Heart right ventricle (tissue), 16 donors: ENCODE results near the gene KLF13. TPM values are rescaled to one million over a fixed set of nuclear protein-coding genes. Genes with fewer than 3 reads are reported as not detected.

ENCODE experiments used
- ATAC-seq, 8 donors: fragments of 200-7000 bp; cut with Tn5 transposase; one replicate each; pipeline ENCODE4 v1.9.1; 2020; ENCODE audit warnings: mild to moderate bottlenecking in 8 of 8, moderate library complexity in 8 of 8, moderate number of reproducible peaks in 1 of 8
- DNase-seq, 2 donors: peaks; one replicate each; pipeline ENCODE4 v3.0.0-alpha.2; 2020
- H3K27ac ChIP-seq, 10 donors: fragments of 200-600 bp; sonication (generic) in 2 of 10; one replicate each; pipeline versions ENCODE4 v1.5.0 to v1.8.0; 2020 to 2022; ENCODE audit warnings: mild to moderate bottlenecking in 3 of 10
- H3K27me3 ChIP-seq, 7 donors: fragments of 200-600 bp; one replicate each; pipeline ENCODE4 v1.8.0; 2021 to 2022; ENCODE audit warnings: mild to moderate bottlenecking in 2 of 7
- H3K36me3 ChIP-seq, 9 donors: fragments of 200-600 bp; sonication (generic) in 1 of 9; one replicate each; pipeline versions ENCODE4 v1.5.0 to v1.8.0; 2020 to 2022; ENCODE audit warnings: mild to moderate bottlenecking in 2 of 9
- H3K4me1 ChIP-seq, 9 donors: fragments of 200-600 bp; sonication (generic) in 1 of 9; one replicate each; pipeline versions ENCODE4 v1.5.0 to v1.8.0; 2020 to 2022; ENCODE audit warnings: mild to moderate bottlenecking in 4 of 9
- H3K4me3 ChIP-seq, 10 donors: fragments of 200-600 bp; sonication (generic) in 2 of 10; one replicate each; pipeline versions ENCODE4 v1.5.0 to v1.8.0; 2020 to 2022; ENCODE audit warnings: mild to moderate bottlenecking in 7 of 10, moderate library complexity in 2 of 10
- H3K9me3 ChIP-seq, 11 donors: fragments of 200-600 bp in 10 of 11; sonication (generic) in 2 of 11; one replicate each; pipeline versions ENCODE4 v1.5.0 to v1.8.0; 2013 to 2022; ENCODE audit warnings: mild to moderate bottlenecking in 2 of 11, control low read depth in 1 of 11, moderate library complexity in 1 of 11
- WGBS, 2 donors: extraction: QIAGEN DNeasy Blood & Tissue Kit; methylation state at CpG; one replicate each; pipeline ENCODE4 v1.1.7; 2013; ENCODE audit warnings: inconsistent platforms in 1 of 2; 5-methylcytosine and 5-hydroxymethylcytosine counted together
- intact Hi-C, 10 donors: fragments of 100-400 bp; cut with DNase I; formaldehyde crosslinking; loops; one replicate each; pipeline versions ENCODE4 v1.11.1 to v1.14.2; 2022
- polyA plus RNA-seq, 2 donors: library from polyadenylated mRNA; stranded (reverse); fragments of 200-250 nt; gene quantifications; one replicate each; pipeline ENCODE4 v1.2.3, GENCODE V29; 2013
- total RNA-seq, 10 donors: library from RNA; stranded (reverse); fragmentation: NEBNext Ultra II Directional in 3 of 10; extraction: Animal tissue kit (Norgen Biotek cat#: 25700) in 3 of 10; gene quantifications; one replicate each; pipeline versions ENCODE4 v1.2.1 to v1.2.4, GENCODE V29; 2021 to 2023
- TF ChIP-seq, protein P1 (sequence below), 9 donors: fragments of 200-600 bp; sonication (generic) in 2 of 9; IDR thresholded peaks; one replicate each; pipeline versions ENCODE4 v1.5.0 to v1.8.0; 2021 to 2022; ENCODE audit warnings: antibody characterized with exemption in 9 of 9, mild to moderate bottlenecking in 5 of 9, moderate library complexity in 1 of 9
- donor health status: Arrhythmogenic right ventricular cardiomyopathy.
- donor health status: ischemic (EF 13 %, LVEDD 7.1; RV severe dilation, severe dysfunction).
- donor health status: healthy with polysubstance abuse.
- donor health status: DM: no; HTN: yes; CAD: no.
- donor health status: DM: no; HTN: no; CAD: no.
- donor health status: ischemic (EF 25% LVEDD 6.9; RV normal size, moderate dysfunction).
- donor health status: ischemic (EF 25% LVEDD 5.7; RV mildly dilated, moderate dysfunction).
- donor health status: healthy.
- donor health status: DM: yes; HTN: yes; CAD: no.
- donor health status: Ischemic cardiomyopathy.
- donor health status: ischemic (EF 35%, LVEDD 5.7; RV mildly dilated, moderate dysfunction).
- donor health status: nonischemic (EF 11% LVEDD 7.7; RV severe dilation, severe dysfunction).
- donor health status: DM: yes; HTN: yes; CAD: no.
- donor health status: PGD.
- donor health status: ischemic (EF 29% LVEDD 5.4; RV normal size, mild dysfunction).
- donor health status: nonischemic (EF 23%, LVEDD 6.1; RV moderate dilation, normal function).

The KLF13 gene
- total and polyA plus RNA-seq, 12 donors = 28.4 to 101 (median 45.0) TPM

DNA sequence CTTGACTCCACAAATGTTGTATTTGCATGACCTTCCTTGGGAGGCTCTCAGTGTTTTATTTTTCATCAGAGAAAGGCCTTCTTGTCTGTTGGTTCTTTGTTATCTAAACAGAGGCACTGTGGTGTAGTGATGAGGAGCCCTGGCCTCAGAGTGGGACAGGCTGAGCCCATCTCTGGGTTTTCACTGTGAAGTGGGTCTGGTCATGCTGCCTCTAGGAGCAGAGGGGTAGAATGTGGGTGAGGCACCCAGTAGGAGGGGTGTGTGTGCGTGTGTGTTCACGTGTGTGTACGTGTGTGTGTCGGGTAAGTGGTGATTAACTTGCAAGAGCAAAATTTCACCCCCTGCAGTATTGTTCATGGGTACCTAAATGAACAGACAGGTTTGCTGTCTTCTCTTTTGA is 14.4 kb downstream of the KLF13 start:
- intact Hi-C loops = no loop called here
- peaks cover 90 to 100% (median 100%) of the 10 kb centered on the region in 9 donors for H3K4me1 ChIP-seq
- H3K27ac ChIP-seq = peak overlapping the region in 5 of 10 donors; percentile 20 to 100 (median 82)
- DNase-seq (no peak), ATAC-seq (no peak)
- no peak overlapping the region for H3K4me3 ChIP-seq
- H3K36me3 ChIP-seq = peaks cover 0 to 10% (median 0%) of the 10 kb centered on the region in 9 donors
- 78 to 83% methylated on average over 4 of the region's 4 CpGs for WGBS, 2 donors
- TF ChIP-seq, protein P1, sequence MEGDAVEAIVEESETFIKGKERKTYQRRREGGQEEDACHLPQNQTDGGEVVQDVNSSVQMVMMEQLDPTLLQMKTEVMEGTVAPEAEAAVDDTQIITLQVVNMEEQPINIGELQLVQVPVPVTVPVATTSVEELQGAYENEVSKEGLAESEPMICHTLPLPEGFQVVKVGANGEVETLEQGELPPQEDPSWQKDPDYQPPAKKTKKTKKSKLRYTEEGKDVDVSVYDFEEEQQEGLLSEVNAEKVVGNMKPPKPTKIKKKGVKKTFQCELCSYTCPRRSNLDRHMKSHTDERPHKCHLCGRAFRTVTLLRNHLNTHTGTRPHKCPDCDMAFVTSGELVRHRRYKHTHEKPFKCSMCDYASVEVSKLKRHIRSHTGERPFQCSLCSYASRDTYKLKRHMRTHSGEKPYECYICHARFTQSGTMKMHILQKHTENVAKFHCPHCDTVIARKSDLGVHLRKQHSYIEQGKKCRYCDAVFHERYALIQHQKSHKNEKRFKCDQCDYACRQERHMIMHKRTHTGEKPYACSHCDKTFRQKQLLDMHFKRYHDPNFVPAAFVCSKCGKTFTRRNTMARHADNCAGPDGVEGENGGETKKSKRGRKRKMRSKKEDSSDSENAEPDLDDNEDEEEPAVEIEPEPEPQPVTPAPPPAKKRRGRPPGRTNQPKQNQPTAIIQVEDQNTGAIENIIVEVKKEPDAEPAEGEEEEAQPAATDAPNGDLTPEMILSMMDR (IDR thresholded peaks at IDR 0.05) = no peak
- H3K9me3 ChIP-seq = no peaks in the 10 kb centered on the region
- H3K27me3 ChIP-seq = no peaks in the 10 kb centered on the region

DNA sequence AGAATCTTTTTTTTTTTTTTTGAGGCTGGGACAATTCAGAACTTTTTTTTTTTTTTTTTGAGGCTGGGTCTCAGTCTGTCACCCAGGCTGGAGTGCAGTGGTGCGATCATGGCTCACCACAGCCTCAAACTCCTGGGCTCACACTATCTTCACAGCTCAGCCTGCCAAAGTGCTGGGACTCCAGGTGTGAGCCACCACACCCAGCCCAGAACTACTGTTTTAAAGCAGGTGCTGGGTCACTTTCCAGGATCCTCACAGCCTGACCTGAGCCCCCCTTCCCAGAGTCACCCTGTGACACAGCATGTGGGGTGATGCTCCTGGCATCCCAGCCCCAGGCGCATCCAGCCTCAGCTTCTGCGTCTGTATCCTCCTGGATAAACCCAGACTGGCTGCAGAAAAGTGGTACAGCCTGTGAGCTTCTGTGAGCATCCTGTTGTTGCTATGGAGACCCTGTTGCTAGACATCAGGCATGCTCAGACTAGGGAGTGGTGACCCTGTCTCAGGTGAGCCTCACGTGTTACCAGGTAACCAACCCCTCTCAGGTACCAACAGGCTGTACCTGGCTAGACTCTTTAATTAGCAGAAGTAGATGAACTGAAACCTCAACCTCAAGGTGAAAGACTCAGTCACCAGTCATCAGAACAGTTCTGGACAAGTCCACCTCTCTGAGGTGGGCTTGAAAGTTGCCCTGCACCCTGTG is 15.0 kb downstream of the KLF13 start:
- ATAC-seq (no peak), DNase-seq (no peak)
- Histone ChIP-seq H3K4me3 (no peak overlapping the region), H3K4me1 (peaks cover 85 to 100% (median 100%) of the 10 kb centered on the region in 9 donors), H3K36me3 (peaks cover 0 to 12% (median 0%) of the 10 kb centered on the region in 9 donors), H3K9me3 (no peaks in the 10 kb centered on the region), H3K27ac (peak overlapping the region in 9 of 10 donors; percentile 25 to 100 (median 81)), H3K27me3 (no peaks in the 10 kb centered on the region)
- WGBS, 2 donors = 93% methylated on average over 4 of the region's 4 CpGs
- intact Hi-C loops = no loop called here
- TF ChIP-seq, protein P1 (IDR thresholded peaks at IDR 0.05) = no peak

- TF ChIP-seq, protein P1 (IDR thresholded peaks at IDR 0.05) = no peak
Observed at GRCh38 chr15:31342381-31342780, 15.7 kb downstream of the KLF13 start.

DNA sequence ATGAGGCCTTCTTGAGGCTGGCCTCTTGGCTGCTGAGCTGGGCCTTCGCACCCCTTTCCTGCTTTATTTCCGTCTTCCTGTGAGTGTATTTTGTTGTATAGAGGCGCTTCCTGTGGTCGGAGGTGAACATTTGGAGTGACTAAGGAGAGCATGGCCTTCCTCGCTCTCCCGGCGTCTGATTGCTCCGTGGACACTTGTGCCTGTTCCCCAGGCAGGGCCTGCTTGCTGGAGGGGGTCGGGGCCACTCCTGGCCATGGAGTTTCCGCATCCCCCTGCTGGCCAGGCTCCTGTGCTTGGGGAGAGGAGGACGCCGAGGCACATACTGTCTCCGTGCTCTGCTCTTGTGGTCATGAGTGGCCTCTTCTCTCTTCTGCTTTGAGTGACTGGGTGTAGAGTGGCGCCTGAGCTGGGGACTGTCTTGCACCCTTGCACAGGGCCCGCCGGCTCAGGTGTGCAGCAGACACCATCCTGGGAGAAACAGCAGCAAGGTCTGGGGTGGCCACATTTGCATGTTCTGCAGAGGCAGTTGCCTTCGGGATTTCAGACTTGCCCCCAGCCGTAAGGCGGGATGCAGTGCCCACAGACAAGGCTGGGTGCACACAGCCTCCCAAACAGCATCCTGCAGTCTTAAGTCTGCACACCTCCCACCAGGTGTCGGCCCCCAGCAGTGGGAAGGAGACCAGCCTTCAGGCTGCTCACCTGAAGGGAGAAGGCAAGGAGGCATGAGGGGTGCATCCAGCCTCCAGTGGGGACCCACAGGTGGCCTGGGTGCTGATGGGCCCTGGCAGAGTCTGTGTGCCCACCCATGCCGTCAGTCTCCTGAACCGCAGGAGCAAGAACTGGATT is 16.4 kb downstream of the KLF13 start:
- peaks cover 0 to 21% (median 0%) of the 10 kb centered on the region in 9 donors for H3K36me3 ChIP-seq
- 55 to 64% methylated on average over 22 of the region's 22 CpGs for WGBS, 2 donors
- intact Hi-C loops = no loop called here
- H3K27ac ChIP-seq = peak overlapping the region; percentile 25 to 100 (median 80)
- DNase-seq (no peak), ATAC-seq (peak in 3 of 8 donors; percentile 6 to 28 (median 12))
- no peaks in the 10 kb centered on the region for H3K27me3 ChIP-seq
- TF ChIP-seq, protein P1 (IDR thresholded peaks at IDR 0.05) = peak in 1 of 9 donors; percentile 8
- H3K9me3 ChIP-seq = no peaks in the 10 kb centered on the region
- peak overlapping the region in 3 of 10 donors; percentile 0 to 9 (median 3) for H3K4me3 ChIP-seq
- peaks cover 75 to 100% (median 100%) of the 10 kb centered on the region in 9 donors for H3K4me1 ChIP-seq

More at GRCh38 chr15:31342381-31342780, 15.7 kb downstream of the KLF13 start:
- 41 to 49% methylated on average over 11 of the region's 11 CpGs for WGBS, 2 donors
- Histone ChIP-seq H3K27me3 (no peaks in the 10 kb centered on the region), H3K4me1 (peaks cover 80 to 100% (median 100%) of the 10 kb centered on the region in 9 donors), H3K36me3 (peaks cover 0 to 16% (median 0%) of the 10 kb centered on the region in 9 donors), H3K4me3 (peak overlapping the region in 1 of 10 donors; percentile 0), H3K9me3 (no peaks in the 10 kb centered on the region), H3K27ac (peak overlapping the region in 9 of 10 donors; percentile 25 to 100 (median 81))
- intact Hi-C loops = no loop called here
- ATAC-seq = no peak
- no peak for DNase-seq
